HepG2 (cell line): ENCODE results near the gene NDUFS6. TPM values are rescaled to one million over a fixed set of nuclear protein-coding genes. Genes with fewer than 3 reads are reported as not detected.

Experiments
- AKAP8 ChIP-seq: sonication (generic); formaldehyde crosslinking; IDR thresholded peaks from 2 replicates; pipeline ENCODE4 v1.5.1; 2020; ENCODE audit warnings: mild to moderate bottlenecking, missing genetic modification reagents
- CCDC6 ChIP-seq: sonication (generic); formaldehyde crosslinking; IDR thresholded peaks from 2 replicates; pipeline ENCODE4 v1.8.1; 2022; ENCODE audit warnings: mild to moderate bottlenecking, missing genetic modification reagents, moderate library complexity
- ELF3 ChIP-seq: IDR thresholded peaks from 2 replicates; pipeline ENCODE4 v1.6.1; 2016; ENCODE audit warnings: missing genetic modification reagents, missing compliant biosample characterization
- IRF2 ChIP-seq: IDR thresholded peaks from 2 replicates; pipeline ENCODE4 v1.6.1; 2018; ENCODE audit warnings: missing genetic modification reagents, missing compliant biosample characterization
- IRF9 ChIP-seq: sonication (generic); formaldehyde crosslinking; IDR thresholded peaks from 2 replicates; pipeline ENCODE4 v1.8.0; 2022; ENCODE audit warnings: missing genetic modification reagents, mild to moderate bottlenecking, borderline replicate concordance
- MAZ ChIP-seq, 2 experiments: sonication (generic) in 1 of 2; formaldehyde crosslinking in 1 of 2; IDR thresholded peaks; 2 replicates each; pipeline versions ENCODE4 v1.5.0 to v1.6.1; 2012 to 2020; ENCODE audit warnings: low read depth in 2 of 2, mild to moderate bottlenecking in 2 of 2, borderline replicate concordance in 1 of 2, improper control_type of control experiment in 1 of 2, low read length in 1 of 2, missing genetic modification reagents in 1 of 2, moderate library complexity in 1 of 2
- MXD4 ChIP-seq: IDR thresholded peaks from 2 replicates; pipeline ENCODE4 v1.6.1; 2016; ENCODE audit warnings: mild to moderate bottlenecking, missing biosample characterization, missing genetic modification reagents
- NFKBIZ ChIP-seq: IDR thresholded peaks from 2 replicates; pipeline ENCODE4 v1.6.1; 2018; ENCODE audit warnings: missing genetic modification reagents, missing compliant biosample characterization
- RXRB ChIP-seq: IDR thresholded peaks from 2 replicates; pipeline ENCODE4 v1.6.1; 2016; ENCODE audit warnings: borderline replicate concordance, missing genetic modification reagents, missing compliant biosample characterization
- SAP130 ChIP-seq: IDR thresholded peaks from 2 replicates; pipeline ENCODE4 v1.6.1; 2016; ENCODE audit warnings: low read depth
- SP4 ChIP-seq: sonication (generic); formaldehyde crosslinking; IDR thresholded peaks from 2 replicates; pipeline ENCODE4 v1.8.1; 2023; ENCODE audit warnings: mild to moderate bottlenecking, missing genetic modification reagents
- TGIF2 ChIP-seq: IDR thresholded peaks from 2 replicates; pipeline ENCODE4 v1.6.1; 2016; ENCODE audit warnings: control low read depth, missing compliant biosample characterization
- ZFP82 ChIP-seq: sonication (generic); formaldehyde crosslinking; IDR thresholded peaks from 2 replicates; pipeline ENCODE4 v1.5.1; 2020; ENCODE audit warnings: mild to moderate bottlenecking, missing genetic modification reagents, borderline replicate concordance
- ZFX ChIP-seq: sonication (generic); formaldehyde crosslinking; IDR thresholded peaks from 2 replicates; pipeline ENCODE4 v1.4.0; 2020; ENCODE audit warnings: mild to moderate bottlenecking, low read depth, missing genetic modification reagents, moderate library complexity
- ZNF17 ChIP-seq: sonication (generic); formaldehyde crosslinking; IDR thresholded peaks from 2 replicates; pipeline ENCODE4 v1.5.0; 2020; ENCODE audit warnings: mild to moderate bottlenecking, missing genetic modification reagents
- ZNF224 ChIP-seq: sonication (generic); formaldehyde crosslinking; IDR thresholded peaks from 2 replicates; pipeline ENCODE4 v1.5.0; 2020; ENCODE audit warnings: mild to moderate bottlenecking, missing genetic modification reagents
- ZNF263 ChIP-seq: sonication (generic); formaldehyde crosslinking; IDR thresholded peaks from 2 replicates; pipeline ENCODE4 v1.4.0; 2020; ENCODE audit warnings: missing genetic modification reagents
- ZNF296 ChIP-seq: sonication (generic); formaldehyde crosslinking; conservative IDR thresholded peaks from 2 replicates; pipeline ENCODE4 v1.5.0; 2020; ENCODE audit warnings: mild to moderate bottlenecking, missing genetic modification reagents
- ZNF331 ChIP-seq: sonication (generic); formaldehyde crosslinking; IDR thresholded peaks from 2 replicates; pipeline ENCODE4 v1.4.0; 2020; ENCODE audit warnings: missing genetic modification reagents
- ZNF350 ChIP-seq: sonication (generic); formaldehyde crosslinking; IDR thresholded peaks from 2 replicates; pipeline ENCODE4 v1.4.0; 2020; ENCODE audit warnings: mild to moderate bottlenecking, low read depth, missing genetic modification reagents, borderline replicate concordance
- ZNF512B ChIP-seq: sonication (generic); formaldehyde crosslinking; IDR thresholded peaks from 2 replicates; pipeline ENCODE4 v1.5.1; 2020; ENCODE audit warnings: missing genetic modification reagents, mild to moderate bottlenecking, borderline replicate concordance
- ZNF672 ChIP-seq: sonication (generic); formaldehyde crosslinking; IDR thresholded peaks from 2 replicates; pipeline ENCODE4 v1.8.1; 2022; ENCODE audit warnings: missing genetic modification reagents
- ZNF740 ChIP-seq: sonication (generic); formaldehyde crosslinking; IDR thresholded peaks from 2 replicates; pipeline ENCODE4 v1.4.0; 2020; ENCODE audit warnings: missing genetic modification reagents
- polyA plus RNA-seq, 8 experiments: library from polyadenylated mRNA; depleted of rRNA in 3 of 8; stranded (reverse) in 7 of 8; unstranded in 1 of 8; fragments of >200 nt; fragmentation: Illumina TruSeq in 4 of 8; extraction: Trizol in 4 of 8; gene quantifications; 2 replicates each; pipeline versions ENCODE4 v1.2.1 to v1.2.3, GENCODE V29; 2011 to 2016; ENCODE audit warnings: low read depth in 4 of 8, missing spikeins in 1 of 8, mixed read lengths in 1 of 8; ENCODE audit not compliant: insufficient read depth in 1 of 8
- total RNA-seq, 5 experiments: library from RNA; depleted of rRNA; stranded (reverse); fragments of >200 nt; fragmentation: Illumina TruSeq; extraction: Trizol; gene quantifications; 2 replicates each; pipeline ENCODE4 v1.2.3, GENCODE V29; 2016; ENCODE audit warnings: low read depth in 1 of 5
- TF ChIP-seq, protein P1 (sequence below): sonication (generic); formaldehyde crosslinking; IDR thresholded peaks from 2 replicates; pipeline ENCODE4 v1.5.0; 2020; ENCODE audit warnings: missing genetic modification reagents, mild to moderate bottlenecking, borderline replicate concordance

NDUFS6 gene
- total and polyA plus RNA-seq, 2 of the 13 experiments (the other 11 are each of a cell fraction or from before 2014, with no cell fraction given), result 23.7 to 50.4 TPM

DNA sequence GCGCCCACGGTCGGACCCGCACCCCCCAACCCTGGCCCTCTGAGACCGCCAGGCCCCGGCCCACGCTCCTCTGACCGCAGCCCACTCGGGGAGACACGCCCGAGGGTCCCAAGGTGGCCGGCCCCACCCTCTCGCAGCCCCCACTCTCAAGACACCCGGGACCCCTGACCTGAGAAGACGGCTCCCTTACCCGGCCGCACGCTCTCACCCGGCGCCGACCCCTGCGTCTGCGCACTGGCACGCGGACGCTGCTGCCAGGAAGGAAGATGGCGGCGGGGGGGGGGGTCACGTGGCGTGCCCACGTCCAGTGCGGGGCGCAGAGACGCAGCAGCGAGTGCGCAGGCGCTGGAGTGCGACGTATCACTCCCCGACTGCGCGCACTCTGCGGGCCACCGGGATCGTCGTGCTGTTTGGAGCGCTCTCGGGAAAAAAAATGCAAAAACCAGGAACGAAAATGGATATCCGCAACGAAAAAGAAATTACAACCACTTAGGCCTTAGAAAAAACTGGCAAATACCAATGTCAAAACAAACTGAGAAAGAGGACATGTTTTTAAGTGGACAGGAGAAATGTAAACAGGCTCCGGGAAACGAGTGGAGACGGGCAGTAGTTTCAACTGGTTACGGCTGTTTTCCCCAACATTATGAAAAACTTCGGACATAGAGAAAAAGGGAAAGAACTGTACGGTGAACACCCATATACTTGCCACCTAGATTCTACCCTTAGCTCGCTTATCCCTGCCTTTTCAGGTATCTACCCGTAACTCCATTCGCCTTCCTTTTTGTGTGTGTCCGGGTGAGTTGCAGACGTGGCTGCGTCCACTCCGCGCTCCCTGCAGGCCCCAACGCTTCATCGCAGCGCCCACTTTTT, 1.4 kb upstream of the NDUFS6 start, which contains the start of gene MRPL36 (continued):
- TF ChIP-seq ZNF331, result peak; percentile 64
- TF ChIP-seq SP4, result 0 out of 2 replicates have a peak, but pooled peaks have one; percentile 32
- 0 out of 2 replicates have a peak, but pooled peaks have one; percentile 53 for TF ChIP-seq NFKBIZ
- TF ChIP-seq, protein P1, sequence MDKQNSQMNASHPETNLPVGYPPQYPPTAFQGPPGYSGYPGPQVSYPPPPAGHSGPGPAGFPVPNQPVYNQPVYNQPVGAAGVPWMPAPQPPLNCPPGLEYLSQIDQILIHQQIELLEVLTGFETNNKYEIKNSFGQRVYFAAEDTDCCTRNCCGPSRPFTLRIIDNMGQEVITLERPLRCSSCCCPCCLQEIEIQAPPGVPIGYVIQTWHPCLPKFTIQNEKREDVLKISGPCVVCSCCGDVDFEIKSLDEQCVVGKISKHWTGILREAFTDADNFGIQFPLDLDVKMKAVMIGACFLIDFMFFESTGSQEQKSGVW (CRISPR knock-in tag), result 0 out of 2 replicates have a peak, but pooled peaks have one; percentile 14
- TF ChIP-seq MAZ (IDR thresholded peaks at IDR 0.05; ENCODE audit: borderline replicate concordance, low read depth, low read length), result peak; percentile 68; the same call in 1 of the 2 replicates
- no peak for TF ChIP-seq MAZ (CRISPR knock-in tag; IDR thresholded peaks at IDR 0.05; ENCODE audit: low read depth)
- 0 out of 2 replicates have a peak, but pooled peaks have one; percentile 16 for TF ChIP-seq AKAP8
- peak; percentile 38; the same call in 1 of the 2 replicates for TF ChIP-seq RXRB
- no peak for TF ChIP-seq ZNF672
- TF ChIP-seq MXD4 (CRISPR knock-in tag), result peak; percentile 67
- peak; percentile 74 for TF ChIP-seq SAP130 (CRISPR knock-in tag)
- TF ChIP-seq ZNF263, result no peak
- peak; percentile 59; the same call in 1 of the 2 replicates for TF ChIP-seq CCDC6 (CRISPR knock-in tag)
- 0 out of 2 replicates have a peak, but pooled peaks have one; percentile 17 for TF ChIP-seq ZNF224 (CRISPR knock-in tag)
- TF ChIP-seq ZNF17 (CRISPR knock-in tag), result no peak
- peak; percentile 45; the same call in 1 of the 2 replicates for TF ChIP-seq ELF3
- 0 out of 2 replicates have a peak, but pooled peaks have one; percentile 51 for TF ChIP-seq TGIF2
- TF ChIP-seq ZFP82 (CRISPR knock-in tag), result peak; percentile 69; the same call in 1 of the 2 replicates
- 0 out of 2 replicates have a peak, but pooled peaks have one; percentile 21 for TF ChIP-seq ZNF512B
- peak; percentile 76 for TF ChIP-seq ZFX (CRISPR knock-in tag)
- no peak for TF ChIP-seq ZNF296 (CRISPR knock-in tag)
- peak; percentile 43; the same call in 1 of the 2 replicates for TF ChIP-seq IRF9 (CRISPR knock-in tag)
- TF ChIP-seq ZNF350, result no peak
- peak; percentile 99 for TF ChIP-seq ZNF740 (CRISPR knock-in tag)
- peak; percentile 82; the same call in 1 of the 2 replicates for TF ChIP-seq IRF2 (CRISPR knock-in tag)
